Type B pancreatic cell (in vitro differentiated cells): Measurements from ENCODE around the gene ZDHHC24. TPM values are rescaled to one million over a fixed set of nuclear protein-coding genes. Genes with fewer than 3 reads are reported as not detected.

Experiments used
- DNase-seq: peaks from one replicate; pipeline ENCODE4 v3.0.0; 2021; ENCODE audit warnings: mixed read lengths; ENCODE audit not compliant: unreplicated experiment; ENCODE audit errors: extremely low spot score
- H3K27ac Mint-ChIP-seq: 2 replicates; pipeline ENCODE4 v1.8.0; 2021; ENCODE audit warnings: mild to moderate bottlenecking, mixed read lengths
- H3K27me3 Mint-ChIP-seq: 2 replicates; pipeline ENCODE4 v1.8.0; 2021; ENCODE audit warnings: mixed read lengths
- H3K36me3 Mint-ChIP-seq: 2 replicates; pipeline ENCODE4 v1.8.0; 2021; ENCODE audit warnings: mixed read lengths
- H3K4me1 Mint-ChIP-seq: one replicate; pipeline ENCODE4 v1.8.0; 2021; ENCODE audit warnings: mixed read lengths; ENCODE audit not compliant: unreplicated experiment
- H3K4me3 Mint-ChIP-seq: 2 replicates; pipeline ENCODE4 v1.8.0; 2021; ENCODE audit warnings: mild to moderate bottlenecking, mixed read lengths
- H3K9me3 Mint-ChIP-seq: 2 replicates; pipeline ENCODE4 v1.8.0; 2021; ENCODE audit warnings: mixed read lengths
- total RNA-seq: library from RNA; stranded (reverse); gene quantifications from 2 replicates; pipeline ENCODE4 v1.2.1, GENCODE V29; 2021; ENCODE audit warnings: low replicate concordance
- TF ChIP-seq, protein P1 (sequence below): fragments of 200-600 bp; sonication (generic); conservative IDR thresholded peaks from 2 replicates; pipeline ENCODE4 v1.5.0; 2021; ENCODE audit warnings: antibody characterized with exemption, mild to moderate bottlenecking

ZDHHC24 gene
- total RNA-seq, 1 donor from 2014 or later, result 8.7 TPM

DNA sequence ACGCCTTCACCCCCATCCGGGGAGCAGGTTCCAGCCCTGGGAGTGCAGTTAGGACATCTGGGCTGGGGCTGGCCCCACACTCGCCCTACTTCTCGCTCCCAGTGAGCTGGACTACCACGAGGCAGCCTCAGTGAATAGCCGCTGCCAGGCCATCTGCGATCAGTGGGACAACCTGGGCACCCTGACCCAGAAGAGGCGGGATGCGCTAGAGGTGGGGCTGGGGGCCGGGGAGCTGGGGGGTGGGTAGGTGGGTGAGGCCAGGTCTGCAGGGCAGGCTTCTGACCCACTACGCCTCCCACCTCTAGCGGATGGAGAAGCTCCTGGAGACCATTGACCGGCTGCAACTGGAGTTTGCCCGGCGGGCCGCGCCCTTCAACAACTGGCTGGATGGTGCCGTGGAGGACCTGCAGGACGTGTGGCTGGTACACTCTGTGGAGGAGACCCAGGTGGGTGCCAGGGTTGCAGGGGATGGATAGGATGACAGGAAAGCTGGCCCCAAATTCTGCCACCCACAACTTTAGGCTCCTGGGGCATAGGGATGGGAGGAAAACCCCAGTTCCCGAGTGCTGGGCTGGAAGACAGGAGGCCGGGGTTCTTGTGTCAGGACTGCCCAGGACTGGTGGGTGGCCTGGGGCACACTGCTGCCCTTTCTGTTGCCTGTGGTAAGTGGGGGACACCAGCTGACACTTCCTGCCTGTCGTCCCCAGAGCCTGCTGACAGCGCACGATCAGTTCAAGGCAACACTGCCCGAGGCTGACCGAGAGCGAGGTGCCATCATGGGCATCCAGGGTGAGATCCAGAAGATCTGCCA, 14.2 kb upstream of the ZDHHC24 start:
- Mint-ChIP-seq H3K4me3 (no peak overlapping the region), H3K9me3 (no peaks in the 10 kb centered on the region), H3K4me1 (no peaks in the 10 kb centered on the region), H3K27ac (no peak overlapping the region), H3K27me3 (no peaks in the 10 kb centered on the region), H3K36me3 (no peaks in the 10 kb centered on the region)
- TF ChIP-seq, protein P1, sequence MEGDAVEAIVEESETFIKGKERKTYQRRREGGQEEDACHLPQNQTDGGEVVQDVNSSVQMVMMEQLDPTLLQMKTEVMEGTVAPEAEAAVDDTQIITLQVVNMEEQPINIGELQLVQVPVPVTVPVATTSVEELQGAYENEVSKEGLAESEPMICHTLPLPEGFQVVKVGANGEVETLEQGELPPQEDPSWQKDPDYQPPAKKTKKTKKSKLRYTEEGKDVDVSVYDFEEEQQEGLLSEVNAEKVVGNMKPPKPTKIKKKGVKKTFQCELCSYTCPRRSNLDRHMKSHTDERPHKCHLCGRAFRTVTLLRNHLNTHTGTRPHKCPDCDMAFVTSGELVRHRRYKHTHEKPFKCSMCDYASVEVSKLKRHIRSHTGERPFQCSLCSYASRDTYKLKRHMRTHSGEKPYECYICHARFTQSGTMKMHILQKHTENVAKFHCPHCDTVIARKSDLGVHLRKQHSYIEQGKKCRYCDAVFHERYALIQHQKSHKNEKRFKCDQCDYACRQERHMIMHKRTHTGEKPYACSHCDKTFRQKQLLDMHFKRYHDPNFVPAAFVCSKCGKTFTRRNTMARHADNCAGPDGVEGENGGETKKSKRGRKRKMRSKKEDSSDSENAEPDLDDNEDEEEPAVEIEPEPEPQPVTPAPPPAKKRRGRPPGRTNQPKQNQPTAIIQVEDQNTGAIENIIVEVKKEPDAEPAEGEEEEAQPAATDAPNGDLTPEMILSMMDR, result no peak
- DNase-seq, result no peak

DNA sequence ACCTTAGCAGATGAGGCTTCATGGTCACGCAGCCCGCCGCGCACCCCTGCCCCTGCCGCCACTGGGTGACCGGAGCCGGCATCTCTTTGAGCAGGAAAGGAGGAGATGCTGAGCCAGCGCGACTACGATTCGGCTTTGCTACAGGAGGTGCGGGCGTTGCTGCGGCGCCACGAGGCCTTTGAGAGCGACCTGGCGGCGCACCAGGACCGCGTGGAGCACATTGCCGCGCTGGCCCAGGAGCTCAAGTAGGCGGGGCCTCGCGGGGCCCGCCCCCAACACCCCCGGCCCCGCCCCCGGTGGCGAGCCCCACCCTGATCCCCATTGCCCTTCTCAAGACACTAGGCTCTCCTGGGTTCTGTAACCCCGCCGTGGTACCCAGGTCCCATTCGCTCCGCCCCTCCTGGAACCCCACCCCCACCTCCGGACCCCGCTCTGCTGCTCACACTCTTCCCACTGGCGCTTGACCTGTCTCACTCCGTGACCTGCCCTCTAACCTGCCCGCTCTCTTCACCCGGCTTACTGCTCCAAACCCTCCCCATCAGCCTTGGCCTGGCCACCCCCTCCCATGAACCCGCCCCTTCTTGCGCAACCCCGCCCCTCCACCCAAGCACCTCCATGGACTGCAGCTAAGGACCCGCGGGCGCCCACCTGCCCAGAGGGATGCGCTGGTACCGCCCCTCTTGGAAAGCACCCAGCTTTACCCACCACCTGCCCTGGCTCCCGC, 13.5 kb upstream of the ZDHHC24 start:
- no peaks in the 10 kb centered on the region for H3K9me3 Mint-ChIP-seq
- H3K4me3 Mint-ChIP-seq, result no peak overlapping the region
- H3K4me1 Mint-ChIP-seq, result no peaks in the 10 kb centered on the region
- no peak overlapping the region for H3K27ac Mint-ChIP-seq
- TF ChIP-seq, protein P1, result no peak
- H3K27me3 Mint-ChIP-seq, result no peaks in the 10 kb centered on the region
- DNase-seq, result no peak
- H3K36me3 Mint-ChIP-seq, result no peaks in the 10 kb centered on the region

- H3K4me3 Mint-ChIP-seq, result no peak overlapping the region
- H3K27ac Mint-ChIP-seq, result no peak overlapping the region
- no peak for DNase-seq
- no peaks in the 10 kb centered on the region for H3K4me1 Mint-ChIP-seq
- H3K9me3 Mint-ChIP-seq, result no peaks in the 10 kb centered on the region
- no peaks in the 10 kb centered on the region for H3K27me3 Mint-ChIP-seq
- H3K36me3 Mint-ChIP-seq, result no peaks in the 10 kb centered on the region
- TF ChIP-seq, protein P1, result no peak
These were observed 12.0 kb upstream of the ZDHHC24 start for GRCh38 chr11:66557733-66558326.

DNA sequence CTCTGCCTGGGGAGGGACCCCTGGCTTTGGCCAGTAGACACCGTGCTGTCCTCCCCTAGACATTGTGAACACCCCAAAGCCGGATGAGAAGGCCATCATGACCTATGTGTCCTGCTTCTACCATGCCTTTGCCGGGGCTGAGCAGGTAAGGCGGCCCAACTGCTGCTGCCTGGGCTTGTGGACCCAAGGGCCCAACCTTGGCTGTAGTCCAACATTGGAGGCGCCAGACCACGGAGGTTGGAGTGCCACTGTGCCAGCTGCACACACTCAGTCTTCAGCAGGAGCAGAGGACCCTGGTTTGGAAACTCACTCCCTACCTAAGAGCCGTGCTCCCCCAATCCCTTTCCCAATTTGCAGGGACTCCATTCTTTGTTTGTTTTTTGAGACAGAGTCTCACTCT, 10.2 kb upstream of the ZDHHC24 start:
- H3K36me3 Mint-ChIP-seq, result no peaks in the 10 kb centered on the region
- TF ChIP-seq, protein P1, result no peak
- no peaks in the 10 kb centered on the region for H3K9me3 Mint-ChIP-seq
- H3K4me1 Mint-ChIP-seq, result no peaks in the 10 kb centered on the region
- DNase-seq, result no peak
- H3K4me3 Mint-ChIP-seq, result no peak overlapping the region
- no peak overlapping the region for H3K27ac Mint-ChIP-seq
- H3K27me3 Mint-ChIP-seq, result no peaks in the 10 kb centered on the region

DNA sequence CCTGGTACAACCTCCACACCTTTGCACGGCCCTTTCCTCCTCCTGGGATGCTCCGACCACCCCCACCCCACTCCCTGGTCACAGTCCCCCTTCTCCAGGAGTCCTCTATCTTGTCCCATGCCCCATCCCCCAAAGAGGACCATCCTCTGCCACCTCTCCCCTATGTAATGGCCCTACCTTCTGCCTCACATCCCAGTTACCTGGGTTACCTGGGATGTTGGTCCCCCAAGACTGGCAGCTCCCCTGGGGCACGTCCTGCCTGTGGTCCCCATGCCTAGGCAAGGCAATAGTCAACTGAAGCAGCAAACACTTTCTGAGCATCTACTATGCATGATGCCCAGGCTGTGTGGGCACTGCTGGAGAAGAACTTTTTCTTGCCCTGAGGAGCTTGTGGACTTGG, 9.6 kb upstream of the ZDHHC24 start:
- H3K27ac Mint-ChIP-seq, result no peak overlapping the region
- no peak overlapping the region for H3K4me3 Mint-ChIP-seq
- DNase-seq, result no peak
- H3K36me3 Mint-ChIP-seq, result no peaks in the 10 kb centered on the region
- no peaks in the 10 kb centered on the region for H3K27me3 Mint-ChIP-seq
- no peaks in the 10 kb centered on the region for H3K9me3 Mint-ChIP-seq
- TF ChIP-seq, protein P1, result no peak
- no peaks in the 10 kb centered on the region for H3K4me1 Mint-ChIP-seq
